ENCODE results near the gene LDLRAD4.

LDLRAD4 gene

GRCh38 chr18:13614641-13615288 lies 396.2 kb downstream of the LDLRAD4 start:
- DNase-seq, result no peak

- DNase-seq, result no peak
Observed at GRCh38 chr18:13615432-13615861, 396.9 kb downstream of the LDLRAD4 start.

GRCh38 chr18:13616041-13616440 lies 397.5 kb downstream of the LDLRAD4 start:
- no peak for DNase-seq

- no peak for DNase-seq
Observed at GRCh38 chr18:13616525-13617035, 398.0 kb downstream of the LDLRAD4 start.

GRCh38 chr18:13617826-13618515 lies 399.4 kb downstream of the LDLRAD4 start:
- no peak for DNase-seq

- no peak for DNase-seq
Observed at GRCh38 chr18:13618760-13619438, 400.3 kb downstream of the LDLRAD4 start.

- no peak for DNase-seq
Observed at GRCh38 chr18:13619505-13620205, 401.1 kb downstream of the LDLRAD4 start.

- no peak for DNase-seq
Observed at GRCh38 chr18:13620206-13620672, 401.7 kb downstream of the LDLRAD4 start.

- DNase-seq, result no peak
Observed at GRCh38 chr18:13620818-13621445, 402.4 kb downstream of the LDLRAD4 start.

GRCh38 chr18:13621446-13621849 lies 402.9 kb downstream of the LDLRAD4 start:
- no peak for DNase-seq

- DNase-seq, result no peak
Observed at GRCh38 chr18:13621886-13622619, 403.5 kb downstream of the LDLRAD4 start.

- no peak for DNase-seq
Observed at GRCh38 chr18:13622751-13623150, 404.2 kb downstream of the LDLRAD4 start.

GRCh38 chr18:13623348-13623747 lies 404.8 kb downstream of the LDLRAD4 start:
- DNase-seq, result no peak

GRCh38 chr18:13623871-13624270 lies 405.3 kb downstream of the LDLRAD4 start:
- DNase-seq, result no peak

- DNase-seq, result no peak
Observed at GRCh38 chr18:13624563-13625237, 406.1 kb downstream of the LDLRAD4 start.

- no peak for DNase-seq
Observed at GRCh38 chr18:13625355-13625754, 406.8 kb downstream of the LDLRAD4 start.

- DNase-seq, result no peak
Observed at GRCh38 chr18:13625843-13626543, 407.4 kb downstream of the LDLRAD4 start.

- no peak for DNase-seq
Observed at GRCh38 chr18:13626544-13626908, 408.0 kb downstream of the LDLRAD4 start.

- no peak for DNase-seq
Observed at GRCh38 chr18:13627639-13628038, 409.1 kb downstream of the LDLRAD4 start.

- no peak for DNase-seq
Observed at GRCh38 chr18:13628211-13628610, 409.7 kb downstream of the LDLRAD4 start.
